Esophagus muscularis mucosa (tissue), 4 donors: ENCODE data around the gene ADGRV1. TPM values are rescaled to one million over a fixed set of nuclear protein-coding genes. Genes with fewer than 3 reads are reported as not detected.

ENCODE experiments used
- DNase-seq: peaks from one replicate; pipeline ENCODE4 v3.0.0-alpha.2; 2017; ENCODE audit errors: extremely low spot score
- H3K27ac ChIP-seq, 4 donors: fragments of 200-600 bp; sonication (generic); replicated peaks in 1 of 4; 1 replicate in 3 of 4; 2 replicates in 1 of 4; pipeline ENCODE4 v1.5.1; 2016 to 2019; ENCODE audit warnings: mild to moderate bottlenecking in 1 of 4
- H3K27me3 ChIP-seq, 4 donors: fragments of 200-600 bp; sonication (generic); one replicate each; pipeline versions ENCODE4 v1.5.1 to v1.6.0; 2016 to 2019
- H3K36me3 ChIP-seq, 4 donors: fragments of 200-600 bp; sonication (generic); one replicate each; pipeline ENCODE4 v1.5.1; 2016 to 2019
- H3K4me1 ChIP-seq, 4 donors: fragments of 200-600 bp; sonication (generic); one replicate each; pipeline ENCODE4 v1.5.1; 2016 to 2019
- H3K4me3 ChIP-seq, 4 donors: fragments of 200-600 bp; sonication (generic); 1 replicate in 2 of 4; 2 replicates in 2 of 4; pipeline ENCODE4 v1.5.1; 2016 to 2019; ENCODE audit warnings: mild to moderate bottlenecking in 4 of 4, moderate library complexity in 1 of 4
- H3K9me3 ChIP-seq, 4 donors: fragments of 200-600 bp; sonication (generic); 1 replicate in 3 of 4; 2 replicates in 1 of 4; pipeline ENCODE4 v1.5.1; 2016 to 2019
- CTCF ChIP-seq, 3 experiments: fragments of 200-600 bp in 2 of 3; fragments of 450-650 bp in 1 of 3; sonication (generic) in 2 of 3; IDR thresholded peaks; one replicate each; pipeline ENCODE4 v1.5.1; 2017 to 2019; ENCODE audit warnings: antibody characterized with exemption in 3 of 3, mild to moderate bottlenecking in 2 of 3, moderate library complexity in 1 of 3
- EP300 ChIP-seq: sonication (generic); formaldehyde crosslinking; IDR thresholded peaks from one replicate; pipeline ENCODE4 v1.6.1; 2017; ENCODE audit warnings: antibody characterized with exemption
- POLR2A ChIP-seq: fragments of 450-650 bp; IDR thresholded peaks from one replicate; pipeline ENCODE4 v1.6.1; 2017; ENCODE audit warnings: antibody characterized with exemption, moderate library complexity, mild to moderate bottlenecking, low read depth
- POLR2AphosphoS5 ChIP-seq, 2 donors: sonication (generic); formaldehyde crosslinking; IDR thresholded peaks; one replicate each; pipeline ENCODE4 v1.6.1; 2017; ENCODE audit warnings: antibody characterized with exemption in 2 of 2
- WGBS: methylation state at CpG from one replicate; pipeline ENCODE4 v1.1.5; 2018; 5-methylcytosine and 5-hydroxymethylcytosine counted together
- intact Hi-C: fragments of 100-400 bp; cut with DNase I; formaldehyde crosslinking; loops from one replicate; pipeline ENCODE4 v1.15.1; 2023
- total RNA-seq, 4 donors: library from RNA; depleted of rRNA; stranded (reverse); fragments of >200 nt; gene quantifications; one replicate each; pipeline versions ENCODE4 v1.1.0 to v1.2.1, GENCODE V29; 2016

ADGRV1 gene
- total RNA-seq, 4 donors from 2014 or later: 0.42 to 1.4 (median 0.54) TPM

DNA sequence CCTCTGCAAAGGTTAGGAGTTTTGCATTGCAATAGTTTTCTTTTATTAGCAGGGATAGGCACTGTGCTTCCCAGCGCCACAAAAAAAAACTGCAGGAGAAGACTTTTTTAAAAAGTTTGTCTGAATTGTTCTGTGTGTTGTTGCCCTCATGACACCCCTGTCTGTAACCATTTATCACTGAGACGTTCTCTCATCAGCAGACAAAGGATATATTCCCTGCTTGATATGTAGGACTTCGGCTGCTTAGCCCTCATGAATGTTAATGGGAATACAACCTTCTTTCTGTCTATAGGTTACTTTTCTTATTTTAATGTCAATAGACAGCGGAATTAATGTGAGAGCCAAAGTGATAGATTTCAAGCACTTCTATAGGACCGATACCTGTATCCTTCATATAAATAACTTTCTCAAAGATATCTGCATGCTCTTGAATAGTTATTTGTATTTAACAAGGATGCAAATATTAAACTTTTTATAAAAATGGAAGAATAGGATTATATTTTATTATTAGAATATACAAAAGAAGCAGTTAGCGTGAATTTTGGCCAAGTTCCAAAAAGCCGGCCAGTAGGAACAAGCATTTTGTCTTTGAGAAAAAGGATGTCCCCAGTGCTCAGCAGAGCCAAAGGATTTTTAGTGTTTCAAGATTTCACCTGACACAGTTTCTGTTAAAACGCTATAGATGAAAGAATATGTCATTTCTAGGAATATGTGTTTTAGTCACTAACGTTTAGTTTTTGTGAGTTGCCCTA, 27.7 kb upstream of the ADGRV1 start:
- Histone ChIP-seq H3K27ac (no peak overlapping the region), H3K4me3 (peak overlapping the region in 3 of 4 donors; percentile 78 to 97 (median 81)), H3K9me3 (no peaks in the 10 kb centered on the region), H3K27me3 (peaks cover 0 to 29% (median 0%) of the 10 kb centered on the region in 4 donors), H3K4me1 (peaks cover 11 to 41% (median 39%) of the 10 kb centered on the region in 4 donors), H3K36me3 (no peaks in the 10 kb centered on the region)
- no peak for DNase-seq
- WGBS: 45% methylated on average over 9 of the region's 9 CpGs
- no peak for TF ChIP-seq EP300
- TF ChIP-seq CTCF (IDR thresholded peaks at IDR 0.05): no peak
- TF ChIP-seq POLR2AphosphoS5 (IDR thresholded peaks at IDR 0.05): no peak
- no peak for TF ChIP-seq POLR2A
- intact Hi-C loops: loop anchor here (1.0 to 2.0 kb wide), 2 partner anchors 57 to 90 kb away; partner anchors contain the start of genes MBLAC2 and POLR3G

DNA sequence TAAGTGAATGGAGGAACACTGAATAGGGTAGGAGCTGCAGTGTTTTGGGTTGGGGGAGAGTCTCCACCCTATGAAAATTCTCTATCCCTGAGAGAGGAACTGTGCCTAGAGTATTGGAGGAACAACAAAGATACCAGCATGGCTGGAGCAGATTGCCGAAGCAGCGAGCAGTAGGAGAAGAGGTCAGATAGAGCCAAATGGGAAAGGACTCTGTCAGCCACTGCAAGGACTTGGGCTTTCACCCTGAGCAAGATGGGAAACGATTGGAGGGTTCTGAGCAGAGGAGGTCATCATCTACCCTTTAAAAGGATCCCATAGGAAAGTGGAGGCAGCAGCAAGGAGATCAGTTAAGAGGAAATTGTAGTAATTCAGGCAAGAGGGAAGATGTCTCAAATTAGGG, 24.8 kb upstream of the ADGRV1 start:
- H3K4me3 ChIP-seq: no peak overlapping the region
- H3K27me3 ChIP-seq: peaks cover 0 to 29% (median 0%) of the 10 kb centered on the region in 4 donors
- TF ChIP-seq EP300 (no peak), CTCF (IDR thresholded peaks at IDR 0.05) (no peak), POLR2AphosphoS5 (IDR thresholded peaks at IDR 0.05) (no peak), POLR2A (no peak)
- DNase-seq: no peak
- no peaks in the 10 kb centered on the region for H3K9me3 ChIP-seq
- intact Hi-C loops: no loop called here
- no peaks in the 10 kb centered on the region for H3K36me3 ChIP-seq
- no peak overlapping the region for H3K27ac ChIP-seq
- H3K4me1 ChIP-seq: peaks cover 11 to 13% (median 12%) of the 10 kb centered on the region in 4 donors
- WGBS: 77% methylated on average over 3 of the region's 3 CpGs

GRCh38 chr5:90534922-90535321, 23.7 kb upstream of the ADGRV1 start:
- peaks cover 11 to 13% (median 12%) of the 10 kb centered on the region in 4 donors for H3K4me1 ChIP-seq
- intact Hi-C loops: no loop called here
- no peak for DNase-seq
- 88% methylated on average over 3 of the region's 3 CpGs for WGBS
- TF ChIP-seq EP300: no peak
- no peak for TF ChIP-seq CTCF (IDR thresholded peaks at IDR 0.05)
- no peak for TF ChIP-seq POLR2A
- no peak for TF ChIP-seq POLR2AphosphoS5 (IDR thresholded peaks at IDR 0.05)
- no peaks in the 10 kb centered on the region for H3K36me3 ChIP-seq
- no peaks in the 10 kb centered on the region for H3K9me3 ChIP-seq
- peaks cover 0 to 29% (median 0%) of the 10 kb centered on the region in 4 donors for H3K27me3 ChIP-seq
- H3K27ac ChIP-seq: no peak overlapping the region
- no peak overlapping the region for H3K4me3 ChIP-seq

DNA sequence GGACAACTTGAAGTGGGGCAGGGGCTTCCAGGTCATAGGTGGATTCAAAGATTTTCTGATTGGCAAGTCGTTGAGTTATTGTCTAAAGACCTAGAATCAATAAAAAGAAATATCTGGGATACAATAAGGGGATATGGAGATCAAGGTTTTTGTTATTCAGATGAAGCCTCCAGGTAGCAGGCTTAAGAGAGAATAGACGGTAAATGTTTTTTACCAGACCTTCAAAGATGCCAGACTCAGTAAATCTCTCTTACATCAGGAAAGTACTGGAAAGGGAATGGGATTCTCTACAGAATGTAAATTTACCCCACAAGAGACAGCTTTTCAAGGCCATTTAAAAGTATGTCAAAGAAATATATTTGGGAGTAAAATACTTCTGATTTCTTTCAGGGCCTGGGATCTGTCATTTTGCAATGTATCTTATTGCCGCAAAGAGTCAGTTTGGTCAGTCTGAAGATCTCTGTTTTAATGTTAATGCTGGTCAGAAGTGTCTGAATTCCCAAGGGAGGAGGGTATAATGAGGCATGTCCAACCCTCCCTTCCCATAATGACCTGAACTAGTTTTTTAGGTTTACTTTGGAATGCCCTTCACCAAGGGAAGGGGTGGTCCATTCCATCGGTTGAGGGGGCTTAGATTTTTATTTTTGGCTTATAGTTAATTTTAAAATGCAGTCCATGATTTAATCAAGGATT, 15.6 kb upstream of the ADGRV1 start:
- Histone ChIP-seq H3K27me3 (peaks cover 0 to 3% (median 0%) of the 10 kb centered on the region in 4 donors), H3K36me3 (no peaks in the 10 kb centered on the region), H3K4me1 (no peaks in the 10 kb centered on the region), H3K4me3 (no peak overlapping the region), H3K9me3 (no peaks in the 10 kb centered on the region), H3K27ac (no peak overlapping the region)
- intact Hi-C loops: no loop called here
- no peak for DNase-seq
- TF ChIP-seq POLR2AphosphoS5 (IDR thresholded peaks at IDR 0.05) (no peak), CTCF (IDR thresholded peaks at IDR 0.05) (no peak), EP300 (no peak), POLR2A (no peak)
- WGBS: 72% methylated on average over 4 of the region's 4 CpGs
